HCT116 (cell line): ENCODE measurements around the gene CDH13. TPM values are rescaled to one million over a fixed set of nuclear protein-coding genes. Genes with fewer than 3 reads are reported as not detected.

Experiments used
- ATAC-seq: fragments of 200-7000 bp; cut with Tn5 transposase; 2 replicates; pipeline ENCODE4 v1.9.1; 2020; ENCODE audit warnings: mild to moderate bottlenecking, moderate library complexity
- BruUV-seq: library from RNA; stranded (reverse); fragments of 400-500 nt; replicated peaks from 2 replicates; lab custom pipeline; 2021; lab: Mats Ljungman, UMichigan
- CTCF ChIA-PET: fragments of 300-600 bp; sonication (Branson Sonifier 250); formaldehyde crosslinking; loops from one replicate; lab custom pipeline; 2021; ENCODE audit warnings: antibody characterized with exemption; lab: Charles Lee
- POLR2A ChIA-PET: fragments of 300-600, 350-600 bp; sonication (Branson Sonifier 250); formaldehyde crosslinking; loops from one replicate; lab custom pipeline; 2021; ENCODE audit warnings: antibody characterized with exemption; lab: Charles Lee
- RAD21 ChIA-PET, 2 experiments: fragments of 300-600 bp; sonication (Branson Sonifier 250); formaldehyde crosslinking; loops; one replicate each; lab custom pipeline; 2023; ENCODE audit warnings: low total read pairs in 2 of 2; ENCODE audit not compliant: uncharacterized antibody in 2 of 2, unreplicated experiment in 2 of 2, low non-redundant PET in 1 of 2; lab: Charles Lee
- DNase-seq: peaks from one replicate; pipeline ENCODE4 v3.0.0-alpha.2; 2010; ENCODE audit warnings: low read depth, low spot score
- H2AFZ ChIP-seq: fragments of 200-600 bp; shearing (Covaris generic), sonication (generic); 2 replicates; pipeline ENCODE4 v1.6.1; 2017; ENCODE audit warnings: low read depth, mixed run types, mixed read lengths, antibody characterized with exemption, low read length; ENCODE audit not compliant: poor library complexity, severe bottlenecking
- H3K27ac ChIP-seq: 2 replicates; pipeline ENCODE4 v1.5.1; 2012; ENCODE audit warnings: low read depth, low read length
- H3K27me3 ChIP-seq: fragments of 200-600 bp; sonication (generic); 2 replicates; pipeline ENCODE4 v1.6.1; 2016; ENCODE audit warnings: mixed run types, low read length, mixed read lengths; ENCODE audit not compliant: insufficient read depth
- H3K36me3 ChIP-seq, 2 experiments: fragments of 200-500 bp in 1 of 2; fragments of 200-600 bp in 1 of 2; sonication (Bioruptor generic) in 1 of 2; sonication (generic) in 1 of 2; 2 replicates each; pipeline versions ENCODE4 v1.5.1 to v1.6.1; 2014 to 2016; ENCODE audit warnings: low read length in 2 of 2, inconsistent platforms in 1 of 2, mixed read lengths in 1 of 2, mixed run types in 1 of 2; ENCODE audit not compliant: insufficient read depth in 2 of 2, control insufficient read depth in 1 of 2
- H3K4me1 ChIP-seq, 2 experiments: fragments of 200-600 bp in 1 of 2; sonication (generic) in 1 of 2; 2 replicates each; pipeline versions ENCODE4 v1.5.1 to v1.6.1; 2012 to 2017; ENCODE audit warnings: low read length in 2 of 2, inconsistent platforms in 1 of 2, mild to moderate bottlenecking in 1 of 2, mixed read lengths in 1 of 2, mixed run types in 1 of 2, moderate library complexity in 1 of 2; ENCODE audit not compliant: insufficient read depth in 2 of 2, control insufficient read depth in 1 of 2
- H3K4me2 ChIP-seq: fragments of 200-600 bp; sonication (generic); 2 replicates; pipeline ENCODE4 v1.6.1; 2017; ENCODE audit warnings: mixed run types, low read length, mixed read lengths
- H3K4me3 ChIP-seq, 2 experiments: fragments of 200-600 bp in 1 of 2; sonication (generic) in 1 of 2; replicated peaks in 1 of 2; 2 replicates each; pipeline ENCODE4 v1.5.1; 2011 to 2016; ENCODE audit warnings: low read length in 2 of 2, control low read depth in 1 of 2, low read depth in 1 of 2, mild to moderate bottlenecking in 1 of 2, mixed read lengths in 1 of 2, mixed run types in 1 of 2
- H3K79me2 ChIP-seq: fragments of 200-600 bp; sonication (generic); 2 replicates; pipeline ENCODE4 v1.6.1; 2017; ENCODE audit warnings: mild to moderate bottlenecking, mixed run types, low read length, moderate library complexity, mixed read lengths; ENCODE audit not compliant: insufficient read depth
- H3K9ac ChIP-seq: fragments of 200-600 bp; sonication (generic); 2 replicates; pipeline ENCODE4 v1.6.1; 2016; ENCODE audit warnings: low read length, mixed read lengths
- H3K9me2 ChIP-seq: fragments of 200-600 bp; sonication (generic), shearing (Covaris generic); 2 replicates; pipeline ENCODE4 v1.6.1; 2017; ENCODE audit warnings: mixed run types, mild to moderate bottlenecking, moderate library complexity; ENCODE audit not compliant: insufficient read depth
- H3K9me3 ChIP-seq, 2 experiments: fragments of 200-500 bp in 1 of 2; fragments of 200-600 bp in 1 of 2; sonication (Bioruptor generic) in 1 of 2; sonication (generic) in 1 of 2; 2 replicates each; pipeline ENCODE4 v1.6.1; 2014 to 2017; ENCODE audit warnings: low read length in 2 of 2, mixed read lengths in 2 of 2, inconsistent platforms in 1 of 2, low read depth in 1 of 2, mild to moderate bottlenecking in 1 of 2, mixed run types in 1 of 2, moderate library complexity in 1 of 2; ENCODE audit not compliant: control insufficient read depth in 1 of 2, insufficient read depth in 1 of 2
- H4K20me1 ChIP-seq: fragments of 200-600 bp; sonication (generic), shearing (Covaris generic); 2 replicates; pipeline ENCODE4 v1.6.1; 2017; ENCODE audit warnings: mixed run types, mild to moderate bottlenecking, moderate library complexity; ENCODE audit not compliant: insufficient read depth
- CEBPB ChIP-seq: IDR thresholded peaks from 2 replicates; pipeline ENCODE4 v1.6.1; 2012; ENCODE audit warnings: low read depth
- FOSL1 ChIP-seq: IDR thresholded peaks from 2 replicates; pipeline ENCODE4 v1.6.1; 2012; ENCODE audit warnings: low read depth
- POLR2A ChIP-seq: IDR thresholded peaks from 2 replicates; pipeline ENCODE4 v1.7.0; 2011; ENCODE audit warnings: borderline replicate concordance; ENCODE audit not compliant: insufficient read depth, insufficient read length; ENCODE audit errors: extremely low read depth
- POLR2AphosphoS5 ChIP-seq: IDR thresholded peaks from 2 replicates; pipeline ENCODE4 v1.6.1; 2011; ENCODE audit warnings: mild to moderate bottlenecking, low read depth, low read length, moderate library complexity
- REST ChIP-seq: IDR thresholded peaks from 2 replicates; pipeline ENCODE4 v1.6.1; 2012; ENCODE audit warnings: low read depth
- intact Hi-C: fragments of 100-400 bp; cut with micrococcal nuclease; formaldehyde crosslinking; loops from 2 replicates; pipeline ENCODE4 v1.10.0; 2022
- total RNA-seq: library from RNA; stranded (reverse); gene quantifications from one replicate; pipeline ENCODE4 v1.2.1, GENCODE V29; 2021; ENCODE audit not compliant: unreplicated experiment

The CDH13 gene
- total RNA-seq, 1 experiment from 2014 or later: not detected

GRCh38 chr16:83023011-83023410, 396.2 kb downstream of the CDH13 start:
- intact Hi-C loops: no loop called here
- RAD21 ChIA-PET: no interaction called here
- H2AFZ ChIP-seq: no peak overlapping the region
- H3K9me2 ChIP-seq: no peaks in the 10 kb centered on the region
- no peak overlapping the region for H3K27ac ChIP-seq
- no peaks in the 10 kb centered on the region for H4K20me1 ChIP-seq
- no peaks in the 10 kb centered on the region for H3K36me3 ChIP-seq
- H3K9me3 ChIP-seq: peaks cover 34 to 40% of the 10 kb centered on the region in 2 experiments; a peak in 3 of 4 replicates
- ATAC-seq (no peak), DNase-seq (no peak)
- no peak overlapping the region for H3K9ac ChIP-seq
- H3K27me3 ChIP-seq: no peaks in the 10 kb centered on the region
- no peak overlapping the region for H3K4me3 ChIP-seq
- H3K4me1 ChIP-seq: no peaks in the 10 kb centered on the region
- BruUV-seq: no TSS peak
- H3K4me2 ChIP-seq: no peak overlapping the region
- POLR2A ChIA-PET: no interaction called here
- H3K79me2 ChIP-seq: no peaks in the 10 kb centered on the region
- CTCF ChIA-PET: no interaction called here
- TF ChIP-seq POLR2AphosphoS5: no peak
- TF ChIP-seq, all 23 proteins: peak for 0

GRCh38 chr16:83023640-83024039, 396.9 kb downstream of the CDH13 start:
- no peak overlapping the region for H2AFZ ChIP-seq
- H3K27me3 ChIP-seq: no peaks in the 10 kb centered on the region
- no peaks in the 10 kb centered on the region for H3K36me3 ChIP-seq
- no peak overlapping the region for H3K9ac ChIP-seq
- ATAC-seq (no peak), DNase-seq (no peak)
- no peaks in the 10 kb centered on the region for H4K20me1 ChIP-seq
- H3K9me2 ChIP-seq: no peaks in the 10 kb centered on the region
- H3K9me3 ChIP-seq: peaks cover 34 to 46% of the 10 kb centered on the region in 2 experiments; a peak in 3 of 4 replicates
- H3K27ac ChIP-seq: no peak overlapping the region
- ChIA-PET POLR2A (no interaction called here), RAD21 (no interaction called here), CTCF (no interaction called here)
- H3K4me3 ChIP-seq: no peak overlapping the region
- no TSS peak for BruUV-seq
- H3K4me1 ChIP-seq: no peaks in the 10 kb centered on the region
- no peaks in the 10 kb centered on the region for H3K79me2 ChIP-seq
- H3K4me2 ChIP-seq: no peak overlapping the region
- no peak for TF ChIP-seq REST
- TF ChIP-seq CEBPB: no peak
- TF ChIP-seq FOSL1: no peak
- no peak for TF ChIP-seq POLR2A
- intact Hi-C loops: no loop called here
